ENCODE measurements around the gene ADAP1. TPM values are rescaled to one million over a fixed set of nuclear protein-coding genes. Genes with fewer than 3 reads are reported as not detected.
A peak's percentile ranks its signal among the peaks of the same experiment; 100 is the strongest.
"Not testable (repeated sequence)": the region's sequence is repeated elsewhere in the genome, so short reads cannot be mapped to it uniquely, and the experiment has no call there.

The ADAP1 gene
- 1.6 and 1.8 TPM in 2 replicates for total RNA-seq (2014; rRNA removed; shearing (Covaris generic))

GRCh38 chr7:954330-955238, at the start of gene ADAP1:
Gene ADAP1 (minus strand): TSS chr7:954680. CDS start chr7:954477, 203 bp downstream.
- DNase-seq (ENCODE audit: low read depth): peak; percentile 18

GRCh38 chr7:1002445-1002844, 48.0 kb upstream of the ADAP1 start:
- DNase-seq (ENCODE audit: low read depth): not testable (repeated sequence)

- not testable (repeated sequence) for DNase-seq (ENCODE audit: low read depth)
These were observed 47.5 kb upstream of the ADAP1 start for GRCh38 chr7:1002026-1002425.

GRCh38 chr7:1001069-1001770, 46.7 kb upstream of the ADAP1 start:
- DNase-seq (ENCODE audit: low read depth): not testable (repeated sequence)

GRCh38 chr7:999941-1000935, 45.8 kb upstream of the ADAP1 start:
- DNase-seq (ENCODE audit: low read depth): no peak

- no peak for DNase-seq (ENCODE audit: low read depth)
These were observed 44.8 kb upstream of the ADAP1 start for GRCh38 chr7:999149-999879.

GRCh38 chr7:997404-998395, 43.2 kb upstream of the ADAP1 start:
- DNase-seq (ENCODE audit: low read depth): no peak

GRCh38 chr7:996079-996872, 41.8 kb upstream of the ADAP1 start:
- no peak for DNase-seq (ENCODE audit: low read depth)

- DNase-seq (ENCODE audit: low read depth): no peak
These were observed 41.1 kb upstream of the ADAP1 start for GRCh38 chr7:995571-995970.

GRCh38 chr7:994592-995308, 40.3 kb upstream of the ADAP1 start:
- no peak for DNase-seq (ENCODE audit: low read depth)

- DNase-seq (ENCODE audit: low read depth): peak; percentile 94
These were observed 38.5 kb upstream of the ADAP1 start for GRCh38 chr7:992709-993607.

GRCh38 chr7:991729-992656, 37.5 kb upstream of the ADAP1 start:
- DNase-seq (ENCODE audit: low read depth): no peak

- DNase-seq (ENCODE audit: low read depth): no peak
These were observed 36.7 kb upstream of the ADAP1 start for GRCh38 chr7:990933-991728.

- DNase-seq (ENCODE audit: low read depth): no peak
These were observed 36.0 kb upstream of the ADAP1 start for GRCh38 chr7:990352-990932.
